Memory B cell (primary cell): ENCODE data around the gene CDKN1B.

Experiments
- ATAC-seq: fragments of 150-1000 bp; cut with Tn5 transposase; 2 replicates; pipeline ENCODE4 v1.10.0; 2021; ENCODE audit warnings: low read depth, mild to moderate bottlenecking, moderate library complexity
- DNase-seq, 2 donors: peaks; one replicate each; pipeline ENCODE4 v3.0.0; 2022; ENCODE audit warnings: low spot score in 2 of 2
- H3K27ac Mint-ChIP-seq: one replicate; pipeline ENCODE4 v1.8.0; 2022; ENCODE audit warnings: mild to moderate bottlenecking, moderate library complexity, mixed read lengths
- H3K27me3 Mint-ChIP-seq: one replicate; pipeline ENCODE4 v1.8.0; 2022; ENCODE audit warnings: mixed read lengths
- H3K36me3 Mint-ChIP-seq: one replicate; pipeline ENCODE4 v1.8.0; 2022; ENCODE audit warnings: mild to moderate bottlenecking, mixed read lengths
- H3K4me1 Mint-ChIP-seq: one replicate; pipeline ENCODE4 v1.8.0; 2022; ENCODE audit warnings: mixed read lengths
- H3K4me3 Mint-ChIP-seq: one replicate; pipeline ENCODE4 v1.8.0; 2022; ENCODE audit warnings: mild to moderate bottlenecking, moderate library complexity, mixed read lengths
- H3K9me3 Mint-ChIP-seq: one replicate; pipeline ENCODE4 v1.8.0; 2022; ENCODE audit warnings: mixed read lengths

CDKN1B gene

GRCh38 chr12:12686925-12687324 lies 30.2 kb upstream of the CDKN1B start:
- ATAC-seq (no peak), DNase-seq (no peak)
- H3K9me3 Mint-ChIP-seq: no peaks in the 10 kb centered on the region
- no peak overlapping the region for H3K4me3 Mint-ChIP-seq
- no peaks in the 10 kb centered on the region for H3K36me3 Mint-ChIP-seq
- H3K27me3 Mint-ChIP-seq: peaks cover 2% of the 10 kb centered on the region
- H3K27ac Mint-ChIP-seq: no peak overlapping the region
- H3K4me1 Mint-ChIP-seq: peaks cover 8% of the 10 kb centered on the region

- Mint-ChIP-seq H3K27ac (no peak overlapping the region), H3K27me3 (peaks cover under 1% of the 10 kb centered on the region), H3K9me3 (no peaks in the 10 kb centered on the region), H3K4me1 (peaks cover 16% of the 10 kb centered on the region), H3K36me3 (no peaks in the 10 kb centered on the region), H3K4me3 (no peak overlapping the region)
- no peak for DNase-seq
- ATAC-seq: no peak
These were observed 27.4 kb upstream of the CDKN1B start for GRCh38 chr12:12689647-12690300.

GRCh38 chr12:12691549-12691948 lies 25.6 kb upstream of the CDKN1B start:
- Mint-ChIP-seq H3K27ac (peak overlapping the region; percentile 25), H3K9me3 (no peaks in the 10 kb centered on the region), H3K36me3 (no peaks in the 10 kb centered on the region), H3K27me3 (no peaks in the 10 kb centered on the region), H3K4me3 (no peak overlapping the region), H3K4me1 (peaks cover 22% of the 10 kb centered on the region)
- ATAC-seq: no peak
- no peak for DNase-seq

GRCh38 chr12:12693111-12693671 lies 24.0 kb upstream of the CDKN1B start:
- H3K27ac Mint-ChIP-seq: no peak overlapping the region
- ATAC-seq (no peak), DNase-seq (no peak)
- H3K36me3 Mint-ChIP-seq: no peaks in the 10 kb centered on the region
- no peaks in the 10 kb centered on the region for H3K9me3 Mint-ChIP-seq
- H3K27me3 Mint-ChIP-seq: no peaks in the 10 kb centered on the region
- peaks cover 27% of the 10 kb centered on the region for H3K4me1 Mint-ChIP-seq
- no peak overlapping the region for H3K4me3 Mint-ChIP-seq

GRCh38 chr12:12696562-12697383 lies 20.4 kb upstream of the CDKN1B start:
- peak; percentile 89 to 91 for DNase-seq
- H3K4me1 Mint-ChIP-seq: peaks cover 30% of the 10 kb centered on the region

GRCh38 chr12:12699345-12699744 lies 17.8 kb upstream of the CDKN1B start:
- H3K36me3 Mint-ChIP-seq: no peaks in the 10 kb centered on the region
- H3K27ac Mint-ChIP-seq: peak overlapping the region; percentile 100
- H3K4me1 Mint-ChIP-seq: peaks cover 21% of the 10 kb centered on the region
- no peaks in the 10 kb centered on the region for H3K27me3 Mint-ChIP-seq
- no peak for ATAC-seq
- H3K4me3 Mint-ChIP-seq: no peak overlapping the region
- no peak for DNase-seq
- no peaks in the 10 kb centered on the region for H3K9me3 Mint-ChIP-seq

More at GRCh38 chr12:12696562-12697383, 20.4 kb upstream of the CDKN1B start:
- ATAC-seq: peak; percentile 83
- Mint-ChIP-seq H3K4me3 (peak overlapping the region; percentile 95), H3K9me3 (no peaks in the 10 kb centered on the region), H3K27me3 (no peaks in the 10 kb centered on the region), H3K27ac (peak overlapping the region; percentile 100), H3K36me3 (no peaks in the 10 kb centered on the region)

GRCh38 chr12:12700254-12700653 lies 16.9 kb upstream of the CDKN1B start:
- ATAC-seq: no peak
- Mint-ChIP-seq H3K27me3 (no peaks in the 10 kb centered on the region), H3K27ac (no peak overlapping the region), H3K4me1 (peaks cover 23% of the 10 kb centered on the region), H3K4me3 (no peak overlapping the region), H3K36me3 (no peaks in the 10 kb centered on the region), H3K9me3 (no peaks in the 10 kb centered on the region)
- no peak for DNase-seq

GRCh38 chr12:12701457-12701856 lies 15.7 kb upstream of the CDKN1B start:
- H3K27me3 Mint-ChIP-seq: no peaks in the 10 kb centered on the region
- H3K36me3 Mint-ChIP-seq: no peaks in the 10 kb centered on the region
- H3K27ac Mint-ChIP-seq: no peak overlapping the region
- DNase-seq (no peak), ATAC-seq (no peak)
- peaks cover 17% of the 10 kb centered on the region for H3K4me1 Mint-ChIP-seq
- H3K4me3 Mint-ChIP-seq: no peak overlapping the region
- H3K9me3 Mint-ChIP-seq: no peaks in the 10 kb centered on the region

GRCh38 chr12:12704593-12705230 lies 12.5 kb upstream of the CDKN1B start:
- DNase-seq (no peak), ATAC-seq (peak; percentile 99)
- no peaks in the 10 kb centered on the region for H3K9me3 Mint-ChIP-seq
- H3K27me3 Mint-ChIP-seq: no peaks in the 10 kb centered on the region
- peaks cover 8% of the 10 kb centered on the region for H3K4me1 Mint-ChIP-seq
- no peaks in the 10 kb centered on the region for H3K36me3 Mint-ChIP-seq
- H3K27ac Mint-ChIP-seq: no peak overlapping the region
- H3K4me3 Mint-ChIP-seq: no peak overlapping the region

- ATAC-seq: no peak
- Mint-ChIP-seq H3K4me3 (no peak overlapping the region), H3K9me3 (no peaks in the 10 kb centered on the region), H3K4me1 (peaks cover 3% of the 10 kb centered on the region), H3K27ac (no peak overlapping the region), H3K27me3 (no peaks in the 10 kb centered on the region), H3K36me3 (no peaks in the 10 kb centered on the region)
- no peak for DNase-seq
These were observed 11.2 kb upstream of the CDKN1B start for GRCh38 chr12:12705838-12706520.

GRCh38 chr12:12713932-12714275 lies 3.3 kb upstream of the CDKN1B start:
- Mint-ChIP-seq H3K4me3 (peak overlapping the region; percentile 95), H3K36me3 (peaks cover 13% of the 10 kb centered on the region), H3K4me1 (peaks cover 40% of the 10 kb centered on the region), H3K27me3 (no peaks in the 10 kb centered on the region), H3K9me3 (peaks cover 1% of the 10 kb centered on the region), H3K27ac (peak overlapping the region; percentile 99)
- DNase-seq: no peak
- ATAC-seq: no peak

GRCh38 chr12:12714276-12715021 lies 2.7 kb upstream of the CDKN1B start:
- peaks cover 44% of the 10 kb centered on the region for H3K4me1 Mint-ChIP-seq
- ATAC-seq: peak; percentile 59
- peaks cover 19% of the 10 kb centered on the region for H3K36me3 Mint-ChIP-seq
- H3K27me3 Mint-ChIP-seq: no peaks in the 10 kb centered on the region
- peak overlapping the region; percentile 95 for H3K4me3 Mint-ChIP-seq
- peaks cover 1% of the 10 kb centered on the region for H3K9me3 Mint-ChIP-seq
- peak overlapping the region; percentile 99 for H3K27ac Mint-ChIP-seq
- peak; percentile 47 to 64 for DNase-seq

- peaks cover 46% of the 10 kb centered on the region for H3K4me1 Mint-ChIP-seq
- peak overlapping the region; percentile 95 for H3K4me3 Mint-ChIP-seq
- H3K27me3 Mint-ChIP-seq: no peaks in the 10 kb centered on the region
These were observed 2.1 kb upstream of the CDKN1B start for GRCh38 chr12:12715128-12715458.

More at GRCh38 chr12:12715128-12715458, 2.1 kb upstream of the CDKN1B start:
- H3K27ac Mint-ChIP-seq: peak overlapping the region; percentile 99
- H3K9me3 Mint-ChIP-seq: peaks cover 1% of the 10 kb centered on the region
- peaks cover 20% of the 10 kb centered on the region for H3K36me3 Mint-ChIP-seq
- DNase-seq (no peak), ATAC-seq (no peak)
